Stimulated activated CD4-positive, alpha-beta T cell treated with anti-CD3 and anti-CD28 coated beads, Interleukin-4, amount 100 ng/mL, for 24 hours (primary cell): Measurements from ENCODE around the gene POR.
A peak's percentile ranks its signal among the peaks of the same experiment; 100 is the strongest.
"Not testable (repeated sequence)": the region's sequence is repeated elsewhere in the genome, so short reads cannot be mapped to it uniquely, and the experiment has no call there.

ENCODE experiments used
- DNase-seq: peaks from one replicate; pipeline ENCODE4 v3.0.0-alpha.2; 2020

The POR gene

GRCh38 chr7:75914655-75915415 lies at the start of gene POR:
POR (plus strand) TSS chr7:75915155; CDS start chr7:75954002, 38,847 bp downstream.
- DNase-seq: peak; percentile 96

GRCh38 chr7:75866114-75866488 lies 48.9 kb upstream of the POR start:
- no peak for DNase-seq

- DNase-seq: peak; percentile 53
Measured at GRCh38 chr7:75866489-75867389, 48.2 kb upstream of the POR start.

GRCh38 chr7:75867390-75867717 lies 47.6 kb upstream of the POR start:
- no peak for DNase-seq

- DNase-seq: no peak
Measured at GRCh38 chr7:75868153-75868552, 46.8 kb upstream of the POR start.

GRCh38 chr7:75869776-75870379 lies 45.1 kb upstream of the POR start:
- DNase-seq: no peak

GRCh38 chr7:75870557-75871161 lies 44.3 kb upstream of the POR start:
- peak; percentile 22 for DNase-seq

- no peak for DNase-seq
Measured at GRCh38 chr7:75872073-75872782, 42.7 kb upstream of the POR start.

GRCh38 chr7:75874180-75874579 lies 40.8 kb upstream of the POR start:
- DNase-seq: not testable (repeated sequence)

- DNase-seq: no peak
Measured at GRCh38 chr7:75875113-75876080, 39.6 kb upstream of the POR start.

- DNase-seq: no peak
Measured at GRCh38 chr7:75876126-75876881, 38.7 kb upstream of the POR start.

GRCh38 chr7:75878312-75878768 lies 36.6 kb upstream of the POR start:
- DNase-seq: no peak

GRCh38 chr7:75878769-75879611 lies 36.0 kb upstream of the POR start, which contains the start of gene RHBDD2:
RHBDD2 (plus strand) TSS chr7:75879034; CDS start chr7:75879083, 49 bp downstream.
- DNase-seq: peak; percentile 97

- DNase-seq: peak; percentile 30
Measured at GRCh38 chr7:75879771-75880184, 35.2 kb upstream of the POR start.

GRCh38 chr7:75880242-75880641 lies 34.7 kb upstream of the POR start:
- DNase-seq: no peak

- no peak for DNase-seq
Measured at GRCh38 chr7:75881436-75882095, 33.4 kb upstream of the POR start.

- not testable (repeated sequence) for DNase-seq
Measured at GRCh38 chr7:75883265-75883824, 31.6 kb upstream of the POR start.

- DNase-seq: no peak
Measured at GRCh38 chr7:75884476-75884875, 30.5 kb upstream of the POR start.
